BE2C (cell line): Measurements from ENCODE around the gene MYADML2.

Experiments
- DNase-seq: peaks from one replicate; pipeline ENCODE4 v3.0.0-alpha.2; 2020
- H3K27me3 ChIP-seq: fragments of 250-450 bp; sonication (Bioruptor Pico); 2 replicates; pipeline ENCODE4 v1.5.1; 2020; ENCODE audit warnings: mild to moderate bottlenecking
- H3K36me3 ChIP-seq: fragments of 250-450 bp; sonication (Bioruptor Pico); 2 replicates; pipeline ENCODE4 v1.5.1; 2020; ENCODE audit warnings: mild to moderate bottlenecking
- H3K4me1 ChIP-seq: fragments of 250-450 bp; sonication (Bioruptor Pico); 2 replicates; pipeline ENCODE4 v1.5.1; 2020
- H3K4me3 ChIP-seq: 2 replicates; pipeline ENCODE4 v1.5.1; 2011; ENCODE audit warnings: low read depth, low read length
- H3K9me3 ChIP-seq: fragments of 250-450 bp; sonication (Bioruptor Pico); 2 replicates; pipeline ENCODE4 v1.5.1; 2020
- CTCF ChIP-seq: IDR thresholded peaks from 2 replicates; pipeline ENCODE4 v1.5.1; 2012; ENCODE audit warnings: mild to moderate bottlenecking, low read depth, low read length

The MYADML2 gene

GRCh38 chr17:81916234-81917001, 30.6 kb downstream of the MYADML2 start:
- no peaks in the 10 kb centered on the region for H3K9me3 ChIP-seq
- peaks cover 50% of the 10 kb centered on the region for H3K36me3 ChIP-seq
- H3K4me1 ChIP-seq: peaks cover 6% of the 10 kb centered on the region; the same call in 1 of the 2 replicates
- no peaks in the 10 kb centered on the region for H3K27me3 ChIP-seq
- DNase-seq: no peak
- no peak for TF ChIP-seq CTCF
- no peak overlapping the region for H3K4me3 ChIP-seq

GRCh38 chr17:81915331-81915730, 31.7 kb downstream of the MYADML2 start:
- TF ChIP-seq CTCF: no peak
- H3K36me3 ChIP-seq: peaks cover 41% of the 10 kb centered on the region
- H3K4me1 ChIP-seq: peaks cover 6% of the 10 kb centered on the region; the same call in 1 of the 2 replicates

DNA sequence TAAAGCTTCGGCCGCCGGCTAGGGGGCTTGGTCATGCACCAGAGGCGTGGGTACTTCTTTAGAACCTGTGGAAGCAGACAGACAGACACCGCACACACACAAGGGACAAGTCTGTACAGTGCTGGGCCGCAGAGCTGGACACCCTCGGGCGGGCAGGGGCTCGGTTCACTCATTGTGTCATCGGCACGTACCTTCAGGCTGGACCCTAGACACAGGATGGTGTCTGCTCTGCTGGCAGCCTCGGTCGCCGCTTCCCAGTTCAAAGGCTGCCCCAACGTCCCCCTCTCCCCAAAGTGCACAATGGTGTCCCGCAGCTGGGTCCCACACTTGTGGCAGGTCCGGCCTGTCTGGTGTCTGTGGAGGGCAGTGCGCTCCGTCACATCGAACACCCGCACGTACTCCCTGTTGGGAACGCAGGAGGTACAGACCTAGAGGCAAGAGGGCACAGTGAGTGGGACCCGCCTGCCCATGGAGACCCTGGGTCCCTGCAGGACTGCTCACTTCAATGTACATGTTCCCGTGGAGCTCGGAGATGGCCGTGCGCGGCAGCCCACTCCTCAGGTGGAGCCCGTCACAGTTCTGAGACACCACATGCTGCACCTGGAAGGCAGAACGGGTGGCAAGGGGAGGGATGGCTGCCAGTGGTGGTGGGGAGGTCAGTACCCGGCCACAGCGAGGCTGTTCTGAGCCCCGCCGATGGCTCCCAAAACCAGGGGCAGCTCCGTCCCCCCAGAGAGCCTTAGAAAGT, 32.8 kb downstream of the MYADML2 start:
- Histone ChIP-seq H3K36me3 (peaks cover 31% of the 10 kb centered on the region), H3K4me3 (no peak overlapping the region), H3K9me3 (no peaks in the 10 kb centered on the region)

More at GRCh38 chr17:81915331-81915730, 31.7 kb downstream of the MYADML2 start:
- no peak for DNase-seq
- Histone ChIP-seq H3K9me3 (no peaks in the 10 kb centered on the region), H3K4me3 (no peak overlapping the region), H3K27me3 (no peaks in the 10 kb centered on the region)

GRCh38 chr17:81913394-81914102, 33.5 kb downstream of the MYADML2 start:
- no peaks in the 10 kb centered on the region for H3K27me3 ChIP-seq
- TF ChIP-seq CTCF: no peak
- H3K36me3 ChIP-seq: peaks cover 31% of the 10 kb centered on the region
- H3K4me1 ChIP-seq: peaks cover 6% of the 10 kb centered on the region; the same call in 1 of the 2 replicates
- no peaks in the 10 kb centered on the region for H3K9me3 ChIP-seq
- H3K4me3 ChIP-seq: no peak overlapping the region
- no peak for DNase-seq

More for the DNA sequence above, 32.8 kb downstream of the MYADML2 start:
- Histone ChIP-seq H3K4me1 (peaks cover 6% of the 10 kb centered on the region; the same call in 1 of the 2 replicates), H3K27me3 (no peaks in the 10 kb centered on the region)
- DNase-seq: no peak
- no peak for TF ChIP-seq CTCF

DNA sequence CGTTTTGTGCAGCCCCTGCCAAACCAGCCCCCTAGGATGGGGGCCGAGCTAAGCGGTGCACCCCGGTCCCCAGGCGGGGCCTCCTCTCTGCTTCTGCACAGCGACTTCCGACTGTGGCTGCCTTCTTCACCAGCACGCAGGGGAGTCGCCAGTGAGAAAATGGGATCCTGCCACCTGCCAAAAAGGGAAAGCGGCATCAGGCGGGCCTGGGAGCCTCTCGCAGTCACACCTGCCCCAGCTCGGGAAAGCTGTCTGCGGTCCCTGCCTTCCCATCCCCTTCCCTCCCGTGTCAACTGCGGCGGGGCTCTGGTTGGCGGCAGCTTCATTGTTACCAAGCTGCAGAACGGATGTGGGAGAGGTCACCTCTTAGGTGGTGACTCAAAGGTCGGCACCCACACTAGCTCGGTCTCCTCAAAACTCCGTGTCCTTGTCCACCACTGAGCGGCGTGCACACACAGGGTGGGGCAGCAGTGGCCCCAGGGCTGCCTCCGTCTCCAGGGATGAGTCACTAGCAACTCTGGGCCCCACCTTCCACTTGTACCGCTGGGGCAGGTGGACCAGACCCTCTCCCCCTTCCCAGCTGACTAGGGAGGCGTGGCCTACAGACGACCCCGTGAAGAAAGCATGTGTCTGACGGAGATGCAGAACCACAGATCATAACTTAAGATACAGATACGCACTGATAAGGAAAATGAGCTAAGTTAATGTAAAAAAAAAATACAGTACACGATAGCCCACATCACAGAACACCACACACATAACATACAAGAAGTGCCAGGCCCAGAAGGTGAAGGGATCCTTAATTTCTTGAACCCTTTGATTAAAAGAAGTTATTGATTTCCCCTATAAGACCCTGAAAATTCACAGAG, 34.4 kb downstream of the MYADML2 start:
- H3K9me3 ChIP-seq: no peaks in the 10 kb centered on the region
- DNase-seq: no peak
- H3K4me3 ChIP-seq: no peak overlapping the region
- no peak for TF ChIP-seq CTCF
- H3K4me1 ChIP-seq: peaks cover 3% of the 10 kb centered on the region; the same call in 1 of the 2 replicates
- no peaks in the 10 kb centered on the region for H3K27me3 ChIP-seq
- H3K36me3 ChIP-seq: peaks cover 31% of the 10 kb centered on the region
